NB4 (cell line): ENCODE measurements around the gene ISM1.
A peak's percentile ranks its signal among the peaks of the same experiment; 100 is the strongest.

Source experiments
- DNase-seq: peaks from one replicate; pipeline ENCODE4 v3.0.0; 2010; ENCODE audit warnings: low read depth
- H3K4me3 ChIP-seq: one replicate; pipeline ENCODE4 v1.5.1; 2011; ENCODE audit warnings: mild to moderate bottlenecking, low read depth, low read length, moderate library complexity
- MYC ChIP-seq: IDR thresholded peaks from 2 replicates; pipeline ENCODE4 v1.6.1; 2011; ENCODE audit warnings: low read depth, low read length
- POLR2A ChIP-seq: IDR thresholded peaks from 2 replicates; pipeline ENCODE4 v1.6.1; 2011; ENCODE audit warnings: mild to moderate bottlenecking; ENCODE audit not compliant: insufficient read length; ENCODE audit errors: extremely low read depth
- TF ChIP-seq, protein P1 (sequence below): IDR thresholded peaks from one replicate; pipeline ENCODE4 v1.5.1; 2012; ENCODE audit warnings: low read depth, low read length
- TF ChIP-seq, protein P2 (sequence below): IDR thresholded peaks from 2 replicates; pipeline ENCODE4 v1.6.1; 2011; ENCODE audit warnings: low read depth, low read length

ISM1 gene

DNA sequence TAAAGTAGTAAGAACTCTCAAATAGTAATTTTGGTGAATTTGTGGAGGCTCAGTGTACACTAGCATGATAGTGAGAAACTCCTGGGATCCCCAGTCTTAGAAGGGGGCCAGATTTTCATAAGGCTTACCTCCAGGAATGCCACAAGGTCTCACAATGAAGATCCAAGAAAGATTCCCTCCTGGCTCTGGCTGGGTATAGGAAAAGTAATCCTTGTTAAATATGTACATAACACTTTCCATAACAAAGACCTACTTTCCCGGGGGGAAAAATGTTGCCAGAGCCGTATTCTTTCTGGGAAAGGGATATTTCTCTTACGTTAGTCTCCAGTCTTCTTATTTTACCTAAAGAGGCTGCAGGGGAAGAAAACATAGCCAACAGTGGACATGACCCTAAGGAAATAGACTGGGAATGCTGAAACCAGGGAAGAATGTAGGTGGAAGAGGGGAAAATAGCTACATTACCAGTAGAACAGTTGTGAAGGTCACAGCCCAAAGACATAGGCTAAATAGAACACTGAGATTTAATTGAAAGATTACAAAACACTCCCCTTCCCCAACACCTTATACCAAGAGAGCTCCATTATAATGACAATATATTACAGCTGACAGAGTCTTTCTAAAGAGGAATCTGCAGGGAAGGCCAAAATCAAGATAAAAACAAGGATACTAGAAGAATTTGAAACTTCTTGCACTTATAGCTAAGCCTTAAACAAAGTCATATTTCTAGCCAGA is 34.9 kb upstream of the ISM1 start:
- no peak overlapping the region for H3K4me3 ChIP-seq
- TF ChIP-seq, protein P1, sequence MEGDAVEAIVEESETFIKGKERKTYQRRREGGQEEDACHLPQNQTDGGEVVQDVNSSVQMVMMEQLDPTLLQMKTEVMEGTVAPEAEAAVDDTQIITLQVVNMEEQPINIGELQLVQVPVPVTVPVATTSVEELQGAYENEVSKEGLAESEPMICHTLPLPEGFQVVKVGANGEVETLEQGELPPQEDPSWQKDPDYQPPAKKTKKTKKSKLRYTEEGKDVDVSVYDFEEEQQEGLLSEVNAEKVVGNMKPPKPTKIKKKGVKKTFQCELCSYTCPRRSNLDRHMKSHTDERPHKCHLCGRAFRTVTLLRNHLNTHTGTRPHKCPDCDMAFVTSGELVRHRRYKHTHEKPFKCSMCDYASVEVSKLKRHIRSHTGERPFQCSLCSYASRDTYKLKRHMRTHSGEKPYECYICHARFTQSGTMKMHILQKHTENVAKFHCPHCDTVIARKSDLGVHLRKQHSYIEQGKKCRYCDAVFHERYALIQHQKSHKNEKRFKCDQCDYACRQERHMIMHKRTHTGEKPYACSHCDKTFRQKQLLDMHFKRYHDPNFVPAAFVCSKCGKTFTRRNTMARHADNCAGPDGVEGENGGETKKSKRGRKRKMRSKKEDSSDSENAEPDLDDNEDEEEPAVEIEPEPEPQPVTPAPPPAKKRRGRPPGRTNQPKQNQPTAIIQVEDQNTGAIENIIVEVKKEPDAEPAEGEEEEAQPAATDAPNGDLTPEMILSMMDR = no peak
- TF ChIP-seq, protein P2, sequence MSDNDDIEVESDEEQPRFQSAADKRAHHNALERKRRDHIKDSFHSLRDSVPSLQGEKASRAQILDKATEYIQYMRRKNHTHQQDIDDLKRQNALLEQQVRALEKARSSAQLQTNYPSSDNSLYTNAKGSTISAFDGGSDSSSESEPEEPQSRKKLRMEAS = no peak
- no peak for TF ChIP-seq MYC
- no peak for TF ChIP-seq POLR2A
- DNase-seq = no peak

- DNase-seq = no peak
- no peak overlapping the region for H3K4me3 ChIP-seq
- TF ChIP-seq POLR2A = no peak
- TF ChIP-seq, protein P2 = no peak
- TF ChIP-seq, protein P1 = no peak
- no peak for TF ChIP-seq MYC
These were observed 33.2 kb upstream of the ISM1 start for GRCh38 chr20:13187899-13188298.

GRCh38 chr20:13199279-13199678 is 21.8 kb upstream of the ISM1 start:
- TF ChIP-seq, protein P1 = no peak
- no peak for TF ChIP-seq MYC
- TF ChIP-seq, protein P2 = no peak
- no peak for TF ChIP-seq POLR2A
- DNase-seq = no peak
- no peak overlapping the region for H3K4me3 ChIP-seq

DNA sequence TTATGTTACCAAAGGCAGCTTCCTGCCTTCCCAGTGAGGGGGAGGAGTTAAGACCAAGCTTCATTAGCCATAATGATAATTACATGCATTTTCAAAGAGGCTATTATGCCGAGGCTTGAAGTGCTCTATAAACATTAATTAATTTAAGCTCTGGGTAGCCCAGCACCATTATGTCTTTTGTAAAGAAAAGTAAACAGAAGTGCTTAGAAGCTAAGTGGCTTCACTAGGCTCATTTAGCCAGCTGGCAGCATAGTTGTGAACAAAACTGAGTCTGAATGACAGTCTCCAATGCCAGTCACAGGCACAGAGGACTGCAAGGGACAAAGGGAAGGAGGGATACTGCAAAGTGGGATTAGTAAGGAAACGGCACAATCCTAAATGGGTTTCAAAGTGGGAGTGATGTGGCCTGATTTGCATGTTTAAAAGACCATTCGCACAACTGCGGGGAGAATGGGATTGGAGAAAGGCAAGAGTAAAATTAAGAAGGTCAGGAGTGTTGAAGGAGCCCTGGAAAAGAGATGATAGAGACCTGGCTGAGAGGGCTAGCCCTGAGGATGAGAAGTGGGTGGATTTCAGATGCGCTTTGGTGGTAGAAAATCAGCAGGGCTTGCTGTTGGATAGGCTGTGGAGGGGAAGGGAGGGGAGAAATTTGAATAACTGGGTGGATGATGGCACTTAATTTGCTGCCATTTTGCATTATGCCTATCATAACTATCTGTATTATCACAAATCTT is 20.1 kb upstream of the ISM1 start:
- no peak overlapping the region for H3K4me3 ChIP-seq
- TF ChIP-seq MYC (no peak), POLR2A (no peak)
- TF ChIP-seq, protein P2 = no peak
- TF ChIP-seq, protein P1 = no peak
- DNase-seq = no peak

DNA sequence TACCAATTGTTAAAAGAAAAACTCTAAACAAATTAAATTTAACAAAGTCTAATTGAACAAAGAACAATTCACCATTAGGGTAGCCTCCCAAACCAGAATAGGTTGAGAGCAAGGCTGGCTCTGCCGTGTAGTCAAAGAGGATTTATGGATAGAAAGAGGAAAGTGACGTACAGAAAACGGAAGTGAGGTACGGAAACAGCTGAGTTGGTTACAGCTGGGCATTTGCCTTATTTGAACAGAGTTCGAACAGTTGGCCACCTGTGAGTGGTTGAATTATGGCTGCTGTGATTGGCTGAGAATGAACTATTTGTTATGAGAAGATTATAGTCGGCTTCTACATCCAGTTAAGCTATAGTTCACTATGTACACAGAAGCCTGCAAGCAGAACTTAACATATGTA is 18.5 kb upstream of the ISM1 start:
- TF ChIP-seq POLR2A = no peak
- TF ChIP-seq, protein P2 = no peak
- no peak for TF ChIP-seq MYC
- TF ChIP-seq, protein P1 = no peak
- H3K4me3 ChIP-seq = no peak overlapping the region
- DNase-seq = peak; percentile 20
